Measurements from ENCODE around the gene PLA2G4F. TPM values are rescaled to one million over a fixed set of nuclear protein-coding genes. Genes with fewer than 3 reads are reported as not detected.

PLA2G4F gene
- total and polyA plus RNA-seq, 2 donors from 2014 or later, result 35.9 to 51.2 TPM

DNA sequence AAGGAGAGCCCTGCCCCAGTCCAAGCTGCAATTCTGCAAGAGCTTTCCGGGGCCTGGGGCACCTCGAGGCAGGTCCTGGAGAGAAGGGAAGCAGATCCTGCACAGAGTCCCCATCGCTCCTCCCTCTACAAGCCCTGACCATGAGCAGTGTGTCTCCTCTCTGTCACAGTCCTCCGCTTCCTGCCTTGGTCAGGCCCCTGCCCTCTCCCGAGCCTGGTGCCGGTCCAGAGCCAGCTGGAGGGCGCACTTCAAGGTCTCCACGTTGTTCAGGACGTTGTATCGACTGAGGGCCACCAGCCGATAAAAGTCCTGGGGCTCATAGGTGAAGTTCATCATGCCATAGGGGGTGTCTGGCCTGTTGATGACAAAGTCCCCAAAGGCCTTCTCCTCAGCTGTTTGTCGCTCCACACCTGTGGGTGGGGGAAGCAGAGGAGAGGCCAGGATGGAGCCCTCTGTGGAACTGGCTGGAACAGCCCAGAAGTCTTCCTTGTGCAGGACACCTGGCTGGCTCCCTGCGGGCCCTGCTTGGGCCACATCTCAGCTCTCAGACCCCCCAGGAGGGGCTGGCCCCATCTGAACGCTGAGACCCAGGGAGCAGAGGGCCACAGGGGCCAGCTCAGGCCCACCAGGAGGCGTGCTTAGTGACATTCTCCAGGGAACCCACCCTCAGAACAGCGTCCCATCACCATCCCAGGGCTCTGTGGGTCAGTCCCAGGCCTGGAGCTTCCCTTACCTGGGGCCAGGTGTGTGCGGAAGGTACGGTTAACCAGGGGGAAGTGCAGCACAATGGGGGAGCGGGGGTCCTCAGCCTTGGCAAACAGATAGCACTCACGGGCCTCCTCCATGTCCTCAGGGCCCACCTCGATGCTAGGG, 14.4 kb downstream of the PLA2G4F start:
- Histone ChIP-seq H3K27ac (ENCODE audit: low read depth in 2 of 2, low read length in 2 of 2) (no peak overlapping the region), H3K9ac (ENCODE audit: low read length in 3 of 3) (no peak overlapping the region), H3K4me3 (ENCODE audit: low read length in 3 of 3) (no peak overlapping the region), H3K36me3 (ENCODE audit: control insufficient read depth in 2 of 3, insufficient read depth in 3 of 3, low read length in 3 of 3) (no peaks in the 10 kb centered on the region), H3K27me3 (ENCODE audit: control insufficient read depth, insufficient read depth, low read length) (no peaks in the 10 kb centered on the region), H3K9me3 (ENCODE audit: control insufficient read depth in 2 of 3, insufficient read depth in 1 of 3, low read length in 3 of 3) (peaks cover 0 to 13% (median 0%) of the 10 kb centered on the region in 3 donors), H3K4me1 (ENCODE audit: control insufficient read depth in 2 of 3, insufficient read depth in 2 of 3, low read depth in 1 of 3, low read length in 3 of 3) (no peaks in the 10 kb centered on the region)
- intact Hi-C loops (cut with DNase I), result no loop called here
- TF ChIP-seq, protein P1, sequence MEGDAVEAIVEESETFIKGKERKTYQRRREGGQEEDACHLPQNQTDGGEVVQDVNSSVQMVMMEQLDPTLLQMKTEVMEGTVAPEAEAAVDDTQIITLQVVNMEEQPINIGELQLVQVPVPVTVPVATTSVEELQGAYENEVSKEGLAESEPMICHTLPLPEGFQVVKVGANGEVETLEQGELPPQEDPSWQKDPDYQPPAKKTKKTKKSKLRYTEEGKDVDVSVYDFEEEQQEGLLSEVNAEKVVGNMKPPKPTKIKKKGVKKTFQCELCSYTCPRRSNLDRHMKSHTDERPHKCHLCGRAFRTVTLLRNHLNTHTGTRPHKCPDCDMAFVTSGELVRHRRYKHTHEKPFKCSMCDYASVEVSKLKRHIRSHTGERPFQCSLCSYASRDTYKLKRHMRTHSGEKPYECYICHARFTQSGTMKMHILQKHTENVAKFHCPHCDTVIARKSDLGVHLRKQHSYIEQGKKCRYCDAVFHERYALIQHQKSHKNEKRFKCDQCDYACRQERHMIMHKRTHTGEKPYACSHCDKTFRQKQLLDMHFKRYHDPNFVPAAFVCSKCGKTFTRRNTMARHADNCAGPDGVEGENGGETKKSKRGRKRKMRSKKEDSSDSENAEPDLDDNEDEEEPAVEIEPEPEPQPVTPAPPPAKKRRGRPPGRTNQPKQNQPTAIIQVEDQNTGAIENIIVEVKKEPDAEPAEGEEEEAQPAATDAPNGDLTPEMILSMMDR (IDR thresholded peaks at IDR 0.05; ENCODE audit: borderline replicate concordance, extremely low read depth, insufficient read depth), result no peak
- FAIRE-seq (no peak), DNase-seq (peak in 2 of 5 donors; percentile 28 to 59)

DNA sequence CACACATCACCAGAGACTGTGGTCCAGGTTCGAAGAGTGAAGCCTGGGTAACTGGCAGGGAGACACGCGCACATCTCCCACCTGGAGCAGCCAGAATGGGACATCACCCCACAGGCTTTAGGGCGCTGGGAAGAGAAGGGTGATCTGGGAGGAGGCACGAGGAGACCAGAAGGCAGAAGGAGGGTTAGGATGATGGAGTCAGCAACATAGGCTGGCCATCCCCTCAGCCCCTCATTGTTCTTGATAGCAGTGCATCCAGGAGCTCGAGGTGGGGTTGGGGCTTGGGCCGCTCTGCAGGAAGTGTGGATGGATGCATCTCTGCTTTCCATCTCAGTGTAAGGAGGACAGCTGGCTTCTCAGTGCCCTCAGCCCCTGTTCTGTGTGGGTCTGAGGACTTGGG, 15.2 kb downstream of the PLA2G4F start:
- Histone ChIP-seq H3K9ac (ENCODE audit: low read length in 3 of 3) (no peak overlapping the region), H3K27me3 (ENCODE audit: control insufficient read depth, insufficient read depth, low read length) (no peaks in the 10 kb centered on the region), H3K9me3 (ENCODE audit: control insufficient read depth in 2 of 3, insufficient read depth in 1 of 3, low read length in 3 of 3) (peaks cover 0 to 13% (median 0%) of the 10 kb centered on the region in 3 donors), H3K36me3 (ENCODE audit: control insufficient read depth in 2 of 3, insufficient read depth in 3 of 3, low read length in 3 of 3) (no peaks in the 10 kb centered on the region), H3K4me1 (ENCODE audit: control insufficient read depth in 2 of 3, insufficient read depth in 2 of 3, low read depth in 1 of 3, low read length in 3 of 3) (no peaks in the 10 kb centered on the region), H3K4me3 (ENCODE audit: low read length in 3 of 3) (no peak overlapping the region), H3K27ac (ENCODE audit: low read depth in 2 of 2, low read length in 2 of 2) (no peak overlapping the region)
- no peak for FAIRE-seq
- TF ChIP-seq, protein P1 (IDR thresholded peaks at IDR 0.05; ENCODE audit: borderline replicate concordance, extremely low read depth, insufficient read depth), result no peak
- DNase-seq, result no peak
- intact Hi-C loops (cut with DNase I), result no loop called here

DNA sequence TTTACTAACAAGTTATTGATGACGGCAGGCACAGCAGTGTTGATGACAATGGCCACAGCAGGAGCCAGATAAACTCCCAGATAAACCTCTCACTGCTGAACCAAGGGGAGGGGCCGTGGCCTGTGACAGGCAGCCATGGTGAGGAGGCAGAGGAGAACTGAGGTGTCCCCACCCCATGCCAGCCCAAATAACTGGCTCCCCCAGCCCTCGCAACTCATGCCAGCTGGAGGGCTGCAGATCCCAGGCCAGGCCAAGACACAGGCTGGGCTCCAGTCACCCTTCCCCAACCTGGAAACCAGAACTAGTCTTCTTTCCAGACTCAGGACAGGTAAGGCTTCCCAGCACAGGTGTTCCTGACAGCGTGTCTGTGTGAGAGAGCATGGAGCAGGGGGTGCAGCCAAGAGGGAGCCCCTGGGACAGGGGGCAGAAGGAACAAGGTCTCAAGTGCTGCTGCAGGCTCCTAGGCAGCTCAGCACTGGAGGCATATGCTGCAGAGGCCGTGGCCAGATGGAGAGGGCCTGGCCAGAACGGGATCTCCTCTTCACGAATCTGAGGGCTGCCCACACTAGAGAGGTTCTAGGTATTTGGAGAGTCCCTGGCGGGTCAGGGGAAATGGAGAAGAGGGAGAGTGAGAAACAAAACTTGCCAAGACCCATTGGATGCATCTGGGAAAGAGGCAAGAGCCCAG, 15.9 kb downstream of the PLA2G4F start:
- peak in 1 of 5 donors; percentile 22 for DNase-seq
- Histone ChIP-seq H3K9ac (ENCODE audit: low read length in 3 of 3) (no peak overlapping the region), H3K4me3 (ENCODE audit: low read length in 3 of 3) (no peak overlapping the region), H3K9me3 (ENCODE audit: control insufficient read depth in 2 of 3, insufficient read depth in 1 of 3, low read length in 3 of 3) (peaks cover 0 to 13% (median 0%) of the 10 kb centered on the region in 3 donors), H3K4me1 (ENCODE audit: control insufficient read depth in 2 of 3, insufficient read depth in 2 of 3, low read depth in 1 of 3, low read length in 3 of 3) (no peaks in the 10 kb centered on the region), H3K36me3 (ENCODE audit: control insufficient read depth in 2 of 3, insufficient read depth in 3 of 3, low read length in 3 of 3) (no peaks in the 10 kb centered on the region), H3K27me3 (ENCODE audit: control insufficient read depth, insufficient read depth, low read length) (no peaks in the 10 kb centered on the region), H3K27ac (ENCODE audit: low read depth in 2 of 2, low read length in 2 of 2) (no peak overlapping the region)
- intact Hi-C loops (cut with DNase I), result no loop called here
- TF ChIP-seq, protein P1 (IDR thresholded peaks at IDR 0.05; ENCODE audit: borderline replicate concordance, extremely low read depth, insufficient read depth), result no peak
- FAIRE-seq, result no peak
